ENCODE results near the gene LSAMP. TPM values are rescaled to one million over a fixed set of nuclear protein-coding genes. Genes with fewer than 3 reads are reported as not detected.

The LSAMP gene
- total RNA-seq, 1 experiment from 2014 or later, result 0.90 TPM

DNA sequence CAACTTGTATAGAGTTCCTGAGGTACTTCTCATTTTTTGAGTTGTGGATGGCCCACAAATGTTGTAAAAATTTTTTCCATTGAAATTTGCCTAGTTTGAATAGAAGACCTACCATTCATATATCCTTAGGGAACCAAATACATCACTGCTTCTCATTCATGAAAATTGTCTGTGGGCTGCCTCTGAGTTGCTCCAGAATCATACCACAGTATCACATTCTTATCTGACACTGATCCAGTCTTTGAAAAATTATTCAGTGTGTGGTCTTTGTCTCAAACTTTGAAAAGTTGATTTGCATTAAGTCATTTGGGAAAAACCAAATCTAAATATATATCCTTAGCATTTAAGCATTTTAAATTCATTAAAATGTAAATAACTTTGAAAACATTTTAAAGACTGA lies 321.1 kb downstream of the LSAMP start:
- Histone ChIP-seq H2AFZ (ENCODE audit: low read length) (no peak overlapping the region), H3K56ac (ENCODE audit: insufficient read length, low read depth, low read length) (no peak overlapping the region), H3K14ac (ENCODE audit: insufficient read depth, low read length) (no peak overlapping the region), H3K79me1 (ENCODE audit: insufficient read depth, low read depth, low read length, poor library complexity, severe bottlenecking) (no peaks in the 10 kb centered on the region), H2BK15ac (ENCODE audit: low read depth, low read length) (no peak overlapping the region), H3K27ac (ENCODE audit: insufficient read length, low read depth, low read length) (no peak overlapping the region), H4K20me1 (ENCODE audit: control insufficient read depth, insufficient read depth, insufficient read length) (no peaks in the 10 kb centered on the region), H3K79me2 (ENCODE audit: insufficient read depth, low read length) (no peaks in the 10 kb centered on the region), H3K4me1 (ENCODE audit: insufficient read depth, low read length) (no peaks in the 10 kb centered on the region), H2BK12ac (ENCODE audit: insufficient read length, low read depth, low read length) (no peak overlapping the region), H4K8ac (replicated peaks; ENCODE audit: insufficient read length, low read depth, low read length) (no peak overlapping the region), H3K4ac (ENCODE audit: low read depth, low read length) (no peak overlapping the region), H2AK5ac (ENCODE audit: insufficient read length, low read length) (no peak overlapping the region), H3K23ac (ENCODE audit: insufficient read length, low read depth, low read length) (no peak overlapping the region), H3K23me2 (ENCODE audit: insufficient read length, low read depth, low read length, poor library complexity, severe bottlenecking) (no peaks in the 10 kb centered on the region), H3K4me2 (ENCODE audit: insufficient read depth, insufficient read length, low read length) (no peak overlapping the region), H3K9me3 (ENCODE audit: control insufficient read depth, low read depth, low read length) (no peaks in the 10 kb centered on the region), H2BK20ac (ENCODE audit: low read depth, low read length, poor library complexity, severe bottlenecking) (no peak overlapping the region), H4K91ac (ENCODE audit: insufficient read length, low read depth, low read length) (no peak overlapping the region), H4K5ac (ENCODE audit: insufficient read length, low read depth, low read length) (no peak overlapping the region), H3K9ac (ENCODE audit: extremely low read depth, insufficient read length, low read length) (no peak overlapping the region), H3T11ph (ENCODE audit: low read length) (no peak overlapping the region), H3K18ac (ENCODE audit: insufficient read length, low read depth, low read length) (no peak overlapping the region), H3K27me3 (ENCODE audit: insufficient read depth, low read length) (no peaks in the 10 kb centered on the region), H2BK120ac (ENCODE audit: low read depth, low read length, poor library complexity, severe bottlenecking) (no peak overlapping the region), H2BK5ac (ENCODE audit: insufficient read length, low read length) (no peak overlapping the region)
- no peaks in the 10 kb centered on the region for H3K27me3 Mint-ChIP-seq (ENCODE audit: low read depth)
- peaks cover 0 to 2% (median 0%) of the 10 kb centered on the region in 3 experiments; a peak in 1 of 7 replicates for H3K36me3 Mint-ChIP-seq (ENCODE audit: insufficient read depth in 1 of 3, low read depth in 3 of 3)
- DNase-seq, result no peak
- peaks cover 10 to 23% of the 10 kb centered on the region in 2 experiments for H3K4me1 Mint-ChIP-seq
- TF ChIP-seq, protein P1, sequence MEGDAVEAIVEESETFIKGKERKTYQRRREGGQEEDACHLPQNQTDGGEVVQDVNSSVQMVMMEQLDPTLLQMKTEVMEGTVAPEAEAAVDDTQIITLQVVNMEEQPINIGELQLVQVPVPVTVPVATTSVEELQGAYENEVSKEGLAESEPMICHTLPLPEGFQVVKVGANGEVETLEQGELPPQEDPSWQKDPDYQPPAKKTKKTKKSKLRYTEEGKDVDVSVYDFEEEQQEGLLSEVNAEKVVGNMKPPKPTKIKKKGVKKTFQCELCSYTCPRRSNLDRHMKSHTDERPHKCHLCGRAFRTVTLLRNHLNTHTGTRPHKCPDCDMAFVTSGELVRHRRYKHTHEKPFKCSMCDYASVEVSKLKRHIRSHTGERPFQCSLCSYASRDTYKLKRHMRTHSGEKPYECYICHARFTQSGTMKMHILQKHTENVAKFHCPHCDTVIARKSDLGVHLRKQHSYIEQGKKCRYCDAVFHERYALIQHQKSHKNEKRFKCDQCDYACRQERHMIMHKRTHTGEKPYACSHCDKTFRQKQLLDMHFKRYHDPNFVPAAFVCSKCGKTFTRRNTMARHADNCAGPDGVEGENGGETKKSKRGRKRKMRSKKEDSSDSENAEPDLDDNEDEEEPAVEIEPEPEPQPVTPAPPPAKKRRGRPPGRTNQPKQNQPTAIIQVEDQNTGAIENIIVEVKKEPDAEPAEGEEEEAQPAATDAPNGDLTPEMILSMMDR (conservative IDR thresholded peaks at IDR 0.05), result no peak
- no peaks in the 10 kb centered on the region for H3K9me3 Mint-ChIP-seq
- H3K4me3 Mint-ChIP-seq, result no peak overlapping the region
- H3K27ac Mint-ChIP-seq, result no peak overlapping the region
